GM18508 (cell line): ENCODE measurements around the gene ESRRG.
A peak's percentile ranks its signal among the peaks of the same experiment; 100 is the strongest.
"Not testable (repeated sequence)": the region's sequence is repeated elsewhere in the genome, so short reads cannot be mapped to it uniquely, and the experiment has no call there.

Experiments
- ATAC-seq: cut with Tn5 transposase; IDR thresholded peaks from one replicate; pipeline ENCODE4 v1.9.1; 2021; ENCODE audit warnings: moderate number of reproducible peaks; ENCODE audit not compliant: insufficient read depth, unreplicated experiment

The ESRRG gene

GRCh38 chr1:216710055-216710454, 13.2 kb downstream of the ESRRG start:
- no peak for ATAC-seq

- no peak for ATAC-seq
These were observed 17.6 kb downstream of the ESRRG start for GRCh38 chr1:216705676-216706075.

- ATAC-seq = not testable (repeated sequence)
These were observed 19.2 kb downstream of the ESRRG start for GRCh38 chr1:216704065-216704464.

GRCh38 chr1:216702170-216702569, 21.1 kb downstream of the ESRRG start:
- peak; percentile 74 for ATAC-seq

GRCh38 chr1:216700779-216701178, 22.4 kb downstream of the ESRRG start:
- ATAC-seq = no peak

GRCh38 chr1:216691710-216692109, 31.5 kb downstream of the ESRRG start:
- ATAC-seq = no peak

GRCh38 chr1:216690603-216691002, 32.6 kb downstream of the ESRRG start:
- no peak for ATAC-seq

GRCh38 chr1:216688127-216688657, 35.0 kb downstream of the ESRRG start:
- no peak for ATAC-seq

GRCh38 chr1:216686860-216687766, 36.1 kb downstream of the ESRRG start:
- no peak for ATAC-seq

GRCh38 chr1:216682752-216683151, 40.5 kb downstream of the ESRRG start:
- ATAC-seq = no peak

GRCh38 chr1:216679108-216679507, 44.1 kb downstream of the ESRRG start:
- no peak for ATAC-seq

- no peak for ATAC-seq
These were observed 52.9 kb downstream of the ESRRG start for GRCh38 chr1:216670118-216670883.

- no peak for ATAC-seq
These were observed 56.8 kb downstream of the ESRRG start for GRCh38 chr1:216666441-216666840.

- ATAC-seq = no peak
These were observed 57.4 kb downstream of the ESRRG start for GRCh38 chr1:216665856-216666255.

- ATAC-seq = no peak
These were observed 57.8 kb downstream of the ESRRG start for GRCh38 chr1:216665406-216665805.

GRCh38 chr1:216662681-216663080, 60.5 kb downstream of the ESRRG start:
- ATAC-seq = no peak

- no peak for ATAC-seq
These were observed 62.7 kb downstream of the ESRRG start for GRCh38 chr1:216660561-216660960.

GRCh38 chr1:216653001-216653400, 70.2 kb downstream of the ESRRG start:
- ATAC-seq = no peak

- ATAC-seq = no peak
These were observed 71.3 kb downstream of the ESRRG start for GRCh38 chr1:216651826-216652418.

- no peak for ATAC-seq
These were observed 80.1 kb downstream of the ESRRG start for GRCh38 chr1:216643176-216643575.
